Parathyroid adenoma (tissue), 2 donors: ENCODE data around the gene EIF6.

ENCODE experiments used
- H2AFZ ChIP-seq: fragments of 300-600 bp; sonication (generic); one replicate; pipeline ENCODE4 v1.7.0; 2017; ENCODE audit warnings: antibody characterized with exemption, mild to moderate bottlenecking
- H3K27ac ChIP-seq: fragments of 300-600 bp; sonication (generic); one replicate; pipeline ENCODE4 v1.7.0; 2017
- H3K27me3 ChIP-seq: fragments of 300-600 bp; sonication (generic); one replicate; pipeline ENCODE4 v1.7.0; 2017; ENCODE audit warnings: low read length; ENCODE audit not compliant: control insufficient read depth, insufficient read depth
- H3K36me3 ChIP-seq: fragments of 300-600 bp; sonication (generic); one replicate; pipeline ENCODE4 v1.7.0; 2017; ENCODE audit warnings: low read length; ENCODE audit not compliant: control insufficient read depth, insufficient read depth
- H3K4me1 ChIP-seq: fragments of 300-600 bp; sonication (generic); one replicate; pipeline ENCODE4 v1.7.0; 2017; ENCODE audit warnings: control low read depth
- H3K4me2 ChIP-seq: fragments of 300-600 bp; sonication (generic); one replicate; pipeline ENCODE4 v1.7.0; 2017; ENCODE audit warnings: low read length
- H3K4me3 ChIP-seq: fragments of 300-600 bp; sonication (generic); one replicate; pipeline ENCODE4 v1.7.0; 2017; ENCODE audit warnings: low read depth, low read length
- H3K79me2 ChIP-seq: fragments of 300-600 bp; sonication (generic); one replicate; pipeline ENCODE4 v1.7.0; 2017; ENCODE audit warnings: control low read depth
- H3K9ac ChIP-seq: fragments of 300-600 bp; sonication (generic); one replicate; pipeline ENCODE4 v1.7.0; 2017; ENCODE audit warnings: mild to moderate bottlenecking
- H3K9me3 ChIP-seq: fragments of 300-600 bp; sonication (generic); one replicate; pipeline ENCODE4 v1.7.0; 2017; ENCODE audit warnings: low read length; ENCODE audit not compliant: control insufficient read depth
- CTCF ChIP-seq: fragments of 300-600 bp; sonication (generic); IDR thresholded peaks from one replicate; pipeline ENCODE4 v1.7.0; 2017; ENCODE audit warnings: antibody characterized with exemption, mild to moderate bottlenecking
- donor health status: primary hyperparathyroidism.

The EIF6 gene

GRCh38 chr20:35307666-35308653 lies 23.4 kb upstream of the EIF6 start:
- H3K4me2 ChIP-seq = no peak overlapping the region
- H3K27me3 ChIP-seq = no peaks in the 10 kb centered on the region
- H3K27ac ChIP-seq = no peak overlapping the region
- no peaks in the 10 kb centered on the region for H3K9me3 ChIP-seq
- no peak overlapping the region for H2AFZ ChIP-seq
- no peaks in the 10 kb centered on the region for H3K36me3 ChIP-seq
- no peaks in the 10 kb centered on the region for H3K4me1 ChIP-seq
- TF ChIP-seq CTCF = no peak
- H3K79me2 ChIP-seq = no peaks in the 10 kb centered on the region
- no peak overlapping the region for H3K9ac ChIP-seq
- H3K4me3 ChIP-seq = no peak overlapping the region

GRCh38 chr20:35306931-35307517 lies 22.5 kb upstream of the EIF6 start:
- TF ChIP-seq CTCF = peak; percentile 67
- no peaks in the 10 kb centered on the region for H3K79me2 ChIP-seq
- no peaks in the 10 kb centered on the region for H3K4me1 ChIP-seq
- H3K9me3 ChIP-seq = no peaks in the 10 kb centered on the region
- H2AFZ ChIP-seq = no peak overlapping the region
- no peak overlapping the region for H3K4me3 ChIP-seq
- H3K27me3 ChIP-seq = no peaks in the 10 kb centered on the region
- no peaks in the 10 kb centered on the region for H3K36me3 ChIP-seq
- no peak overlapping the region for H3K9ac ChIP-seq
- no peak overlapping the region for H3K27ac ChIP-seq
- no peak overlapping the region for H3K4me2 ChIP-seq

- Histone ChIP-seq H3K9me3 (no peaks in the 10 kb centered on the region), H3K27me3 (no peaks in the 10 kb centered on the region), H3K4me3 (no peak overlapping the region), H3K4me1 (no peaks in the 10 kb centered on the region), H3K9ac (no peak overlapping the region), H3K36me3 (no peaks in the 10 kb centered on the region), H3K4me2 (no peak overlapping the region), H3K79me2 (no peaks in the 10 kb centered on the region), H2AFZ (no peak overlapping the region), H3K27ac (no peak overlapping the region)
- TF ChIP-seq CTCF = no peak
Observed at GRCh38 chr20:35305682-35306556, 21.3 kb upstream of the EIF6 start.

GRCh38 chr20:35304956-35305355 lies 20.4 kb upstream of the EIF6 start:
- Histone ChIP-seq H3K27ac (no peak overlapping the region), H3K9ac (no peak overlapping the region)

More at GRCh38 chr20:35304956-35305355, 20.4 kb upstream of the EIF6 start:
- Histone ChIP-seq H3K27me3 (no peaks in the 10 kb centered on the region), H3K4me1 (no peaks in the 10 kb centered on the region), H3K79me2 (no peaks in the 10 kb centered on the region), H3K36me3 (no peaks in the 10 kb centered on the region), H3K4me3 (no peak overlapping the region), H3K4me2 (no peak overlapping the region), H3K9me3 (no peaks in the 10 kb centered on the region), H2AFZ (no peak overlapping the region)
- no peak for TF ChIP-seq CTCF
